ENCODE results near the gene TUBG2.

TUBG2 gene

DNA sequence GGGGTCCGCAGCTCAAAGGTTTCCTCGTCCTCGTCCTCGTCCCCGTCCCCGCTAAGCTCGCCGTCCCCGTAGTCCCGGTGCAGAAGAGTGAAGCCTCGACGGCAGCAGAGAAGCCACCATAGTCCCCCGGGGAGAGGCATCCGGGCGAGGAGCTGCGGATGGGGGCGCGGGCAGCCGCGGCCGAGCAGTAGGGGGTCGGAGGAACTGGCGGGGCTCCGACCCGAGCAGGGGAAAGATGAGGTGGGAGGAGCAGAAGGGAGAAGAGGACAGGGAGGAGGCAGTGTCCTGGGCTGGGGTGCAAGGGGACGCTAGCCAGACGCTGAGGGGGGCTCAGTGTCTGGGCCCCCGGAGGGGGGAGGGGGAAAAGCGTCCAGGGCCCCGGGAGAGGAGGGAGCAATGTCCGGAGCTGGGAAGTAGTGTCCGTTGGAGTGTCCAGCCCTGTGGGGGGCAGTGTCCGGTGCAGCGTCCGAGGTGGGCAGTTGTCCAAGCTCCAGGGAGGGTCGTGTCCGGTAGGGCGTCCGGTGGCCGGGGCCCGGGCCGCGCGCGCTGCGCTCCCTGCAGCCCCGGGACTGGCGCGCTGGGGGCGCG is 17.4 kb downstream of the TUBG2 start, which contains the start of gene PLEKHH3:
PLEKHH3 (minus strand) TSS at position 571 of the 588 bp plus-strand sequence; CDS start at position 140, 431 bp downstream.
- DNase-seq (ENCODE audit: low spot score): peak; percentile 57

DNA sequence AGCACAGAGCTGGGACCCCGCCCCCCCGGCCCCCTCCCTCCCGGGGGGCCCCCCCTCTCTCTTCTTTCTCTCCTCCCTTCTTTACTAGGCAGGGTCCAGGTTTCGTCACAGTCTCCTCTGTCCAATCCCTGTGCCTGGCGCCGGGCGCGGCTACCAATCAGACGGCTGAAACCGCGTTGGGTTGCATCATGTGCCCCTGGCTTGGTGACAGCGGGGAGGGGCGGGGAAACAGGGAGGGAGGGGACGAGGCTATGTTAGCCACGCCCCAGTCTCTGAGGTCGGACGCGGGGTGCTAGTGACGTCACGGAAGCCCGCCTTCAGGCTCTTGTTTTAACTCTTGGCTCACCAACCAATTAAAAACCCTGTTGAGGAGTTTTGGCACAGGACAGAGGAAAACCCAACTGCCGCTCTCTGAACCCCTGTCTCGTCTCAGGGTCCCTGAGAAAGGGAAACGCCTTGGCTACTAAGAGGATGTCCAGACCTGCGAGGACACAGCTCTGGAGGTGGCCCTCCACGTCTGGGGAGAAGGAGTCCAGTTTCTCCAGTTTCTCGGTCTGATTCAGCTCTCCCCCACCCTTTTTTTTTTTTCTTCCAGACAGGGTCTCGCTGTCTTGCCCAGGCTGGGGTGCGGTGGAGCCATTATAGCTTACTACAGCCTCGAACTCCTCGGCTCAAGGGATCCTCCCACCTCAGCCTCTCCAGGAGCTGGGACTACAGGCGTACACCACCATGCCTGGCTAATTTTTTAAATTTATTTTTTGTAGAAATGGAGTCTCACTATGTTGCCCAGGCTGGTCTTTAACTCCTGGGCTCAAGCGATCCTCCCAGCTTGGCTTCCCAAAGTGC is 18.2 kb downstream of the TUBG2 start:
- DNase-seq (ENCODE audit: low spot score): peak; percentile 100

DNA sequence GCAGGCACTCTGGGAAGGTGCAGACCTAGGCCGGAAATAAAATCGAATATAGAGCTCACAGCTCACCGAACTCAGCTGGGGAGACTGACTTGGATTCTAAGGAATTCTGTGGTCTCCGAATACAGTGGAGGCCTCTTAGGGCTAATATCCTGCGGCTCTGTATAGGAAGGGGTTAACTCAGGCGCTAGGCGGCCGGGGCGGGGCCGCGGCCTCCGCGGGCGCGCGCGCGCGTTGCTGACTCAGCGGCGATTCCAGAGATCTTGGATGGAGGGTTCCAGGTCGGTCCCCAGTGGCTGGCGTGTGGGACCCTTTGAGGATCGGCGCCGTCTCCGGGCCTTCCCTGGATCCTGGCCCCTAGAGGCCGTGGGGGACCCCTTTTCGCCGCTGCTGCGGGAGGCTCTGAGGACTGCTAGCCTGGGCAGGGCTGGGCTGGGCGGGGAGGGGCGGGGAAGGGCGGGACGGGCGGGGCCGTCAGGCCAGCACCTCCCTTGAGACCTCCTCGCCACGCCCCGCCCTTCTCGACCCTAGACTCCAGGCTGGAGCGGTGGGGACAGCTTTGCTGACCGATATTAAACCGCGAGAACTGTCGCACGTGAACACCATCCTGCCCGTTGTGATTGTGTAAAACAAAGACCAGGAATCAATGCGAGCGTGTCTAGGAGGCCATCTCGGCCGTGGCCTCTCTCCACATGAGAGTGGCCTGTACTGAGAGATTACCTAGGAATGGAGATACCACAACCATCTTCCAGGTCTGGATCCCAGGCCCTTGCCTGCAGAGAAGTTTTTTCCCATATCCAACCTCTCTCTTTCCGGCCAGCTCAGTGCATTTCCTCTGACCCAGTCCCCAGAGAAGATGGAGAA is 19.1 kb downstream of the TUBG2 start:
- peak; percentile 90 for DNase-seq (ENCODE audit: low spot score)

DNA sequence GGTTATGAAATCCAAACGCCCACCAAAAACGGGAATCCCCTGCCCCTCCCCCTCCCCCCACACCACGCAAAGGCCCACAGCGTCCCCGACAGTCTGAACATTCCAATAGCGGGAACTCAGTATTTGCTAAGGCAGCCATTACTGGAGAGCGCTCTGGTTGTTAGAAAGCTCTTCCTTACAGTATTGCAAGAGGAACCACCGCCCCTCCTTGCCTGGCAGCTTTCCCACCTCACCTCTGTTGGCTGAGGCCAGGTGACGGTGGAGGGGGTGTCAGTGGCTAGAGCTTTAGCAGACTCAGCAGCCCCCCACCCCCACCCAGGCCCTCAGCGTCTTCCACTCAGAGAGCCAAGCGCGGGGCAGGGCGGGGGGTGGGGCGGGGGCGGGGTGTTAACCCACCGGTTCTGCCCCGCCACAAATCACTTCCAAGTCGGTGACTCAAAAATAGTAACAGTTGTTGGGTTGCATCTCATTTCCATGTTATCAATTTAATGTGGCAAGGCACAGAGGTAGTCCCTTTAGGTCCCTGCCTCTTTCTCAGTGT is 19.9 kb downstream of the TUBG2 start:
- no peak for DNase-seq (ENCODE audit: low spot score)

DNA sequence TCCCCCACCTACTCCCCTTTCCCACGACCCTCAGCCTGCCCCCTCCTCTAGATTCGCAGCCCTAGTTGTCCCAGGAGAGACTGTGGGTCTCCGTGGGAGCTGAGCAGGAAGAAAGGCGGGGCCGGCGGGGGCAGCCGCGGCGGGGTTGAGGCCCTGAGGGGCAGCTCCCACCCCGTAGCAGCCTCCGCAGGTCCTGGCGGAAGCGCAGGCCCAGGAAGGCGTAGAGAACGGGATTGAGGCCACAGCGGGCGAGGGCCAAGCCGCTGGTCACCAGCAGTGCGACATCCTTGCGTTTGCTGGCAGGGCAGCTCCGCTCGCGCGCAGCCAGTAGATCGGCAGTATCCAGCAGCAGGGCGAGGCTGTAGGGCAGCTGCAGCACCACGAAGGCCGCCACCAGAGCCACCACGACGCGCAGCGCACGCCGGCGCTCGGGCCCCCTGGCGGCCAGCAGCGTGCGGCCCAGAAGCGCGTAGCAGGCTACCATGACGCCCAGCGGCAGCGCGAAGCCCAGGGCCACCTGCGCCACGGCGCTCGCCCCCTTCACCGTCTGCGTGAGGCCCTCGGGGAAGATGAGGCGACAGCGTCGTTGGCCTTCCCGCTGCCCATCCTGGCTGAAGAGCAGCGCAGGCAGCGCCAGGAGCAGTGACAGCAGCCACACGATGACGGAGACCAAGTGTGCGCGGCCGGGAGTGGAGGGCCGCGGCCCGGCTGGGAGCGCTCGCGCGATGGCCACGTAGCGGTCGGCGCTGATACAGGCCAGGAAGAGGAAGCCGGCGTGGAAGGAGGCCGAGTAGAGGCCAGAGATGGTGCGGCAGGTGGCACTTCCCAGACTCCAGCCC is 20.6 kb downstream of the TUBG2 start:
- peak; percentile 88 for DNase-seq (ENCODE audit: low spot score)

DNA sequence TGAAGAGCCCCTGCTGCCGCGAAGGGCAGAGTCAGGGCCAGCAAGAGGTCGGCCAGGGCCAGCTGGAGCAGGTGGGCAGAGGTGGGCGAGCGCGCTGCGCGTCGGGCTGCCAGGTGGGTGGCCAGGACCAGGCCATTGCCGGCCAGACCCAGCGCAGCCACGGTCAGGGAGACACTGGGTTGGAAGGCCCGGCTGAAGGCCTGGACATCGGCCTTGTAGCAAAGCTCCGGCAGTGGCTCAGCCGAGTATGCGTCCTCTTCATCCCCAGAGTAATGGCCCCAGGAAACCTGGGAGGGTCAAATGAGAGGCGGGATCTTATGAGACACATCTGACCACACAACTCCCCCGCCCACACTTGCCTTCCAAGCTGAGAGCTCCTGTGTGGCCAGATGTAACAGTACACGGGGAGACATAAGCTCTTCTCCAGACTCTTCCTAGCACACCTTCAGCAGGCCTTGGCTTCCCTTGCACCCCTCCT is 21.3 kb downstream of the TUBG2 start:
- DNase-seq (ENCODE audit: low spot score): no peak

DNA sequence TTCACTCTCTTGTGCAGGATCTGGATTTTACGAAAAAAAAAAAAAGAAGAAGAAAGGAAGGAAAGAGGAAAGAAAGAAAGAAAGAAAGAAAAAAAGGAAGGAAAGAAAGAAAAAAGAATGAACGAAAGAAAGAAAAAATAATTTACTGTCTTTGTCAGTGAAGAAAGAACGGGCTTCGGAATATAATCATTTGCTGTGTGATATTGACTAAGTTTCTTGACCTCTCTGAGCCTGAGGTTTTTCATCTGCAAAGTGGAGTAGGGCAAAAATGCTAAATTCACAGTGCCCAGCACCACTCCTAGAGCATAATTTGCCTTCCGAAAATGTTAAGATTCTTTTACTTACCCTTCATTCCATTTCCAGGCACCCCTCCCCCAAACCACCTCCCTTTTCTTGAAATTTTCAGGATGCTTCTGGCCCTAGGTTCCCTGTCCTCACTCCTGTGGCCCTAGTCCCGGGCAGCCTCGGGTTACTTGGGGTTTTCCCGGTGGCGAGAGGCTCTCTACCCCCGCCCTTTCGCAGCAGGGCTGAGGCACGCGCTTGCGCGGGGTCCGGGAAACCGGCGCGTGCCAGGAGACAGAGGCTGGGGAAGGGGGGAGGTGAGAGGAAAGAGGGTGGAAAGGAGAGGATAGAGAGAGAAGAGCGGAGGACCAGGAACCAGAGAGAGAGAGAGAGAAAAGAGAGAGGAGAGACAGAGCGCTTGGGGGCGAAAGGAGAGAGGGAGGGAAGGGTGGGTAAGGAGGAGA is 23.1 kb downstream of the TUBG2 start, which contains the start of gene CNTNAP1:
CNTNAP1 (plus strand) TSS at position 556 of the 746 bp plus-strand sequence. CDS start 299 bp downstream, outside the sequence.
- peak; percentile 93 for DNase-seq (ENCODE audit: low spot score)

DNA sequence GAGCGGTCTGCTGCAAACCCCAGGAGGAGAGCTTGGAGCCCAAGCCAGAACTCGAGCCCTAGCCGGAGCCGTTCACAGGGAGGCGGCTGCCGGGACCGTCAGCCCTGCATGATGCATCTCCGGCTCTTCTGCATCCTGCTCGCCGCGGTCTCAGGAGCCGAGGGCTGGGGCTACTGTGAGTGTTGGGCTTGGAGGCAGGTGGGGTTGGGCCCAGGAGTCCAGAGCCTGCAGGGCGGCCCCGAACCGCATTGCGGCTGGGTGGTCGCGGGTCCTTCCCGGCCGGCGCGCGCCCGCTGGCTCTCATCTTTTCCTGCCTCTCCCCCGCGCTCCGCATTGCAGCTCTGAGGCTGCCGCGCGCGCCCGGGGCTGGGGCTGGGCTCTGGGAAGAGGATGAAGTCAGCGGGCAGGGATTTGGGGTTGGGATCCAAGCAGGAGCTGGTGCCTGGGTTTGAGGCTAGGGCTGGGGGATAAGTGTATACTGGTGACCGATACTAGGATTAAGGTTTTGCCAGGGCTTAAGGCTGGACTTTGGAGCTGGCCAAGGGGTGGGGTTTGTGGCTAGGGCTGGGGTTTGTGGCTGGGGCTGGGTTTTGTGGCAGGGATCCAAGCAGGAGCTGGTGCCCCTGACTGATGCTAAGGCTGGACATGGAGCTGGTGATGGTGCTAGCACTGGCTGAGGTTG is 23.8 kb downstream of the TUBG2 start:
- DNase-seq (ENCODE audit: low spot score): peak; percentile 84

DNA sequence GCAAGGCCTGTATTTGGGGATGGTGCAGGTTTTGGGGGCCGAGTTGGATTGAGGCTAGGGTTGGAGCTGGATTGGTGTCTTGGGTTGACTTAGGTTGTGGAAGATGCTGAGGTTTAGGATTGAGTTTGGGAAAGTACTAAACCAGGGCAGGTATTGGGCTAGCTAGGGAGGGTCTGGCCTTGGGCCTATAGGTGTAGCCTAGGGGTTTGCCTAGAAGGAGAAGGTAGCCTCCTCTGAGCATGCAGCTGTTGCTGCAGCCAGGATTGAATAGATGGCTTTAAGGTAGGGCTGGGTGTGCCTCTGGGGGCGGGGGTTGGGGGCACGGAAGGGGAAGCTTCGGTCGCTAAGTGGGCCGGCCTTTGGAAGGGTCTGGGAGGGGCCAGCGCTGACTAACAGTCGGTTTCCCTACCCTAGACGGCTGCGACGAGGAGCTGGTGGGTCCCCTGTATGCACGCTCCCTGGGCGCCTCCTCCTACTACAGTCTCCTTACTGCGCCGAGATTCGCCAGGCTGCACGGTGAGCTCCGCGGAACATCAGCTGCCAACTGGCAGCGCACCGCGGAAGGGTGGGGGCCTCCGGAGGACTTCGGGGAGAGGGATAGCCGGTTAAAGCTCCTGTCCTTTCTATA is 24.4 kb downstream of the TUBG2 start:
- no peak for DNase-seq (ENCODE audit: low spot score)

DNA sequence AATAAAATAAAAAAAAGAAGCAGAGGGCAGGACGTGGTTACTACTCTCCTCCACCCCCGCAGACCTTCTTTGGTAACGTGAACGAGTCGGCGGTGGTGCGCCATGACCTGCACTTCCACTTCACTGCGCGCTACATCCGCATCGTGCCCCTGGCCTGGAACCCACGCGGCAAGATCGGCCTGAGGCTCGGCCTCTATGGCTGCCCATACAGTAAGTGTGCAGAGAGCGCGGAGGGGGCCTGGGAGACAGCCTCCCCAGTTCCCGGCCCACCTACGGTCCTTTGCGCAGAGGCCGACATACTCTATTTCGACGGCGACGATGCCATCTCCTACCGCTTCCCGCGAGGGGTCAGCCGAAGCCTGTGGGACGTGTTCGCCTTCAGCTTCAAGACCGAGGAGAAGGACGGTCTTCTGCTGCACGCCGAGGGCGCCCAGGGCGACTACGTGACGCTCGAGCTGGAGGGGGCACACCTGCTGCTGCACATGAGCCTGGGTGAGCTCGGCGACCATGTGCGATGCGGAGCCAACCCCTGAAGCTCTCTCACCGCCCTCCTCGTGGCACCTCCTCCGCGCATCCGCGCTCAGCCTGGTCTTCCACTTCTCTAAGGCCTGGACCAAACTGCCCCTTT is 26.0 kb downstream of the TUBG2 start:
- DNase-seq (ENCODE audit: low spot score): no peak

DNA sequence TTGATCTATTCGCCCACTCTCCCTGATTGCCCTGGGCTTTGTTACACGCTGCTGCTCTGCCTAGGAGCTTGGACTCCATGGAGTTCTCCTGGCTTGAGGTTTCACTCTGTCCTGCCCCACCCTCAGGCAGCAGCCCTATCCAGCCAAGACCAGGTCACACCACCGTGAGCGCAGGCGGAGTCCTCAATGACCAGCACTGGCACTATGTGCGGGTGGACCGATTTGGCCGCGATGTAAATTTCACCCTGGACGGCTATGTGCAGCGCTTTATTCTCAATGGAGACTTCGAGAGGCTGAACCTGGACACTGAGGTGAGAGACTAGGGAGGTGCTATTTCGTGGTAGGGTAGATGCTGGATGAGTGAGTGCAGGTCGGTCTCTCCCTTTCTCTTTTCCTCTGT is 26.7 kb downstream of the TUBG2 start:
- DNase-seq (ENCODE audit: low spot score): no peak

DNA sequence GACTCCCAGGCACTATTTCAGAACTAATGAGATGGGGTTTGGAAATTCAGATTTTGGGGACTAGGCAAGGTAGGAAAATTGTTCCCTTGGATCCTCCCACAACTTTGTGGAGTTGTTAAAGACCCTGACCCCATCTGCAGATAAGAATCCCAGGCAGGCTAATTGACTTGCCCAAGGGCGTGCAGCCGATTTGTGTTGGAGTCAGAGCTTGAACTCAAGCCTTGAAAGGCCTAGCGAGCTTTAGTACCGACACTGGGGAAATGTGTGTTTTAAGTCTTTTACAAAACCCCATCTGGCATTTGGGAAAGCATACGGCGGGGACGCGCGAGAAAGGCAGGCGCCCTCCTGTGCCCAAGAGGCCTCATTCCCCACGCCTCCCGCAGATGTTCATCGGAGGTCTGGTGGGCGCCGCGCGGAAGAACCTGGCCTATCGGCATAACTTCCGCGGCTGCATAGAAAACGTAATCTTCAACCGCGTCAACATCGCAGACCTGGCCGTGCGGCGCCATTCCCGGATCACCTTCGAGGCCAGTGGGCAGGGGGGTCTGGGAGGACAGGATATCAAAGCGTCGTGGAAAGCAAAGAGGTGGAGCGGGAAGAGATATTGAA is 27.5 kb downstream of the TUBG2 start:
- no peak for DNase-seq (ENCODE audit: low spot score)

DNA sequence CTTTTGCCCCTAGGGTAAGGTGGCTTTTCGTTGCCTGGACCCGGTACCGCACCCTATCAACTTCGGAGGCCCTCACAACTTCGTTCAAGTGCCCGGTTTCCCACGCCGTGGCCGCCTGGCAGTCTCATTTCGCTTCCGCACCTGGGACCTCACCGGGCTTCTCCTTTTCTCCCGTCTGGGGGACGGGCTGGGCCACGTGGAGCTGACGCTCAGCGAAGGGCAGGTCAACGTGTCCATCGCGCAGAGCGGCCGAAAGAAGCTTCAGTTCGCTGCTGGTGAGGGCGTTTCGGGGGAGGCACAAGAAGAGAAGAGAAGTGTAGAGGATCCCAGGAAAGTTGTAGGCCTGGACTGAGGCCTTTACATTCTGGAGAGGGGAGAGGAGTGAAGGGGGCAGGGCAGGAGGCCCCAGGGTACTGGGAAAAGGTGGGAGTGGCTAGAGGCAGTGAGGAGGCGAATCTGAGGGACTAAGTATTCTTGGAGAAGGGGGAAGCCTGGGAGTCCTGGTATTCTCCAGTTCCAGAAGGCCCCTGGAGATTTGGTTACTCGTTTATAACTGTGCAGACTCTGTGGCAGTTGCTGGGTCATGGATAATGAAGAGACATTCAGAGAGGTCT is 28.7 kb downstream of the TUBG2 start:
- no peak for DNase-seq (ENCODE audit: low spot score)

DNA sequence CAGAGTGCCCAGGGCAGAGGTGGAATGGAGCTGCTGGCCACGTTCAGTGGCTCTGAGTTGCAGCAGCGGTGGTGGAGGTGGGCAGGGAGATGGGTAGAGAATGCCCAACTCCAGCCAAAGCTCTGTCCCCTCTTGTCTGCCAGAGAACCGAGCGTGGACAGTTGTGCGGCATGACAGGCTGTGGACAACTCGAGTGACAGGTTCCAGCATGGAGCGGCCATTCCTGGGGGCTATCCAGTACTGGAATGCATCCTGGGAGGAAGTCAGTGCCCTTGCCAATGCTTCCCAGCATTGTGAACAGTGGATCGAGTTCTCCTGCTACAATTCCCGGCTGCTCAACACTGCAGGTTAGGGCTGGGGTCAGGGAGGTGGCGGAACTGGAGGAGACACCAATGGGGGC is 31.5 kb downstream of the TUBG2 start:
- no peak for DNase-seq (ENCODE audit: low spot score)

DNA sequence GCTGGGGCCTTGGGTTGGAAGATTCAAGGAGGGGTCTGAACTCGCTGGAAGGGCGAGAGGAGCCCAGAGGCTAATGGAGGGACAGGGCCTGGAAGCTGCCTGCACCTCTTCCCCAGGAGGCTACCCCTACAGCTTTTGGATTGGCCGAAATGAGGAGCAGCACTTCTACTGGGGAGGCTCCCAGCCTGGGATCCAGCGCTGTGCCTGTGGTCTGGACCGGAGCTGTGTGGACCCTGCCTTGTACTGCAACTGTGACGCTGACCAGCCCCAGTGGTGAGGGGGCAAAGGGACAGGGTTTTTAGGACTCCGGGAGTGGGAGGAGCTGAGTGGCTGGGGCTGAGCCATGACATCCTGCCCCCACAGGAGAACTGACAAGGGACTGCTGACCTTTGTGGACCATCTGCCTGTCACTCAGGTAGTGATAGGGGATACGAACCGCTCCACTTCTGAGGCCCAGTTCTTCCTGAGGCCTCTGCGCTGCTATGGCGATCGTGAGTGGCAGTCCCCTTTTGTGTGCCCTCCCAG is 32.0 kb downstream of the TUBG2 start:
- no peak for DNase-seq (ENCODE audit: low spot score)

DNA sequence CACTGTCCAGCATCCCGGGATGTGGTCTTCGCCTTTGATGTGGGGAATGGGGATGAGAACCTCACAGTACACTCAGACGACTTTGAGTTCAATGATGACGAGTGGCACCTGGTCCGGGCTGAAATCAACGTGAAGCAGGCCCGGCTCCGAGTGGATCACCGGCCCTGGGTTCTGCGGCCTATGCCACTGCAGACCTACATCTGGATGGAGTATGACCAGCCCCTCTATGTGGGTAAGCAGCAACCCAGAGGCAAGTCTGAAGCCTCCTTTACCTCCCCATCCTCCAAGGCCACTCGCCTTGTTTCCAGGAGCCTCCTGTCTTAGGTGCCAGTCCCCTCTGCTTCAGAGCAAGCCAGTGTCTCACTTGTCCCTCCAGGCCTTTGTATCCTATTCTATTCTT is 33.4 kb downstream of the TUBG2 start:
- no peak for DNase-seq (ENCODE audit: low spot score)

DNA sequence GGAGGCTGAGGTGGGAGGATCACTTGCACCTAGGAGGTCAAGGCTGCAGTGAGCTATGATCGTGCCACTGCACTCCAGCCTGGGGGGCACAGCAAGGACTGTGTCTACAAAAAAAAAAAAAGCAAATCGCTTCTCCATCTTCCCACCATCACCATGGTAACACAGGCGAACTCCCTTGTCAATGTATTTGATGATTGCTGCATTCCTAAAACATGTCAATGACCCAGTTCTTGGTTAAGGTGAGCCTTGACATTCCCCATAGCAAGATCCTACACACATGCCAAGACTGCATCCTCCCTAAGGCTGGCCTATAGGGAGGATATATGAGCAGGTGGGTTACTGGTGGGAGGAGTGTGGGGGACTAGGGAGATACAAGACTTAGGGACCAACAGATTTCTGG is 35.4 kb downstream of the TUBG2 start:
- DNase-seq (ENCODE audit: low spot score): no peak

DNA sequence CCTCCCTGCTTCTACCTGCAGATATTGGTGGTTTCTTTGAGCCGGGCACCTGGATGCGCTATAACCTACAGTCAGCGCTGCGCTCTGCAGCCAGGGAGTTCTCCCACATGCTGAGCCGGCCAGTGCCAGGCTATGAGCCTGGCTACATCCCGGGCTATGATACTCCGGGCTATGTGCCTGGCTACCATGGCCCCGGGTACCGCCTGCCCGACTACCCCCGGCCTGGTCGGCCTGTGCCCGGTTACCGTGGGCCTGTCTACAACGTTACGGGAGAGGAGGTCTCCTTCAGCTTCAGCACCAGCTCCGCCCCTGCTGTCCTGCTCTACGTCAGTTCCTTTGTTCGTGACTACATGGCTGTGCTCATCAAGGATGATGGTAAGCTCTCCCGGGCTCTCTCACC is 36.4 kb downstream of the TUBG2 start:
- DNase-seq (ENCODE audit: low spot score): no peak
